Measurements from ENCODE around the gene MED25. TPM values are rescaled to one million over a fixed set of nuclear protein-coding genes. Genes with fewer than 3 reads are reported as not detected.

MED25 gene
- total and polyA plus RNA-seq, 2 of the 8 experiments (the other 6 are each of a cell fraction or from before 2014, with no cell fraction given): 21.6 to 71.4 TPM

- no peak overlapping the region for H2AFZ ChIP-seq (ENCODE audit: low read length)
- no peak overlapping the region for H2BK120ac ChIP-seq (replicated peaks; ENCODE audit: low read depth, low read length)
- no peak overlapping the region for H3K18ac ChIP-seq (ENCODE audit: extremely low read depth, low read length)
- no peaks in the 10 kb centered on the region for H3K9me3 ChIP-seq (ENCODE audit: insufficient read depth in 2 of 2, low read depth in 1 of 2, low read length in 1 of 2)
- H3K79me1 ChIP-seq (ENCODE audit: low read depth, low read length): peaks cover 3% of the 10 kb centered on the region
- H2BK15ac ChIP-seq (ENCODE audit: low read length): no peak overlapping the region
- no peak overlapping the region for H3K4ac ChIP-seq (replicated peaks; ENCODE audit: insufficient read length, low read depth, low read length)
- H3K4me2 ChIP-seq (ENCODE audit: insufficient read depth in 1 of 2, low read depth in 2 of 2, low read length in 2 of 2): no peak overlapping the region
- DNase-seq (ENCODE audit: low read depth in 1 of 2, low spot score in 2 of 2): no peak
- peaks cover 5 to 24% (median 11%) of the 10 kb centered on the region in 4 experiments; a peak in 6 of 8 replicates for H3K36me3 ChIP-seq (ENCODE audit: control insufficient read depth in 2 of 4, insufficient read depth in 4 of 4, low read length in 3 of 4)
- H3K56ac ChIP-seq (replicated peaks; ENCODE audit: insufficient read length, low read depth, low read length): no peak overlapping the region
- peak overlapping the region; percentile 35; the same call in 1 of the 2 replicates for H2BK5ac ChIP-seq (ENCODE audit: low read depth, low read length)
- no peaks in the 10 kb centered on the region; a peak in 1 of 4 replicates for H3K79me2 ChIP-seq (ENCODE audit: control insufficient read depth in 1 of 2, insufficient read depth in 2 of 2, low read length in 2 of 2)
- H2BK20ac ChIP-seq (ENCODE audit: low read length): no peak overlapping the region
- H3K27me3 ChIP-seq (replicated peaks in 1 of 4; ENCODE audit: control insufficient read depth in 3 of 4, extremely low read depth in 1 of 4, insufficient read depth in 3 of 4, low read length in 3 of 4): no peaks in the 10 kb centered on the region
- no peaks in the 10 kb centered on the region; the same call in 1 of the 2 replicates for H3K23me2 ChIP-seq (ENCODE audit: low read depth, low read length)
- no peak overlapping the region for H4K91ac ChIP-seq (replicated peaks; ENCODE audit: insufficient read length, low read length)
- H3K27ac ChIP-seq (ENCODE audit: low read depth, low read length): no peak overlapping the region
- H3K4me3 ChIP-seq (ENCODE audit: extremely low read depth in 1 of 4, insufficient read depth in 2 of 4, low read depth in 3 of 4, low read length in 4 of 4): no peak overlapping the region
- WGBS, 2 experiments (ENCODE audit: extremely low coverage in 1 of 2, insufficient coverage in 1 of 2, insufficient read length in 1 of 2, insufficient replicate concordance in 2 of 2, low coverage in 1 of 2, low lambda C conversion rate in 2 of 2, missing lambda C conversion rate in 1 of 2): 93% methylated on average over 10 of the region's 10 CpGs; no CpG with 5 or more reads in 1 of the 2 experiments
- POLR2A ChIA-PET (ENCODE audit: partially characterized antibody): interaction anchor here (0.8 to 1.4 kb wide), 2 partner anchors 16 to 98 kb away, joined by 3 read pairs; partner anchors contain the start of gene CPT1C
- no peak for FAIRE-seq
- H2AK5ac ChIP-seq (ENCODE audit: low read depth, low read length): no peak overlapping the region
- CTCF ChIA-PET (ENCODE audit: partially characterized antibody): interaction anchor here (0.6 to 1.0 kb wide), 3 partner anchors 12 to 38 kb away, joined by 3 to 4 read pairs (median 3); no protein-coding TSS in a partner anchor
- H2BK12ac ChIP-seq (ENCODE audit: low read depth, low read length): no peak overlapping the region
- H4K5ac ChIP-seq (ENCODE audit: insufficient read length, low read depth, low read length): no peak overlapping the region
- no peak overlapping the region for H4K8ac ChIP-seq (ENCODE audit: extremely low read depth, insufficient read depth, low read length)
- no peak overlapping the region for H3K14ac ChIP-seq (ENCODE audit: insufficient read length)
- H4K20me1 ChIP-seq (replicated peaks in 1 of 2; ENCODE audit: control insufficient read depth in 1 of 2, insufficient read depth in 2 of 2, low read length in 2 of 2): peaks cover 2 to 10% of the 10 kb centered on the region in 2 experiments
- H3K23ac ChIP-seq (ENCODE audit: insufficient read length): no peak overlapping the region
- H3K9ac ChIP-seq (replicated peaks in 1 of 4; ENCODE audit: extremely low read depth in 1 of 4, low read depth in 3 of 4, low read length in 3 of 4): no peak overlapping the region
- no peaks in the 10 kb centered on the region for H3K4me1 ChIP-seq (replicated peaks in 1 of 4; ENCODE audit: control insufficient read depth in 3 of 4, insufficient read depth in 4 of 4, low read length in 3 of 4)
- TF ChIP-seq SP2 (IDR thresholded peaks at IDR 0.05; ENCODE audit: low read length): no peak
- no peak for TF ChIP-seq BACH1 (IDR thresholded peaks at IDR 0.05; ENCODE audit: low read length)
- TF ChIP-seq HDAC6 (IDR thresholded peaks at IDR 0.05; ENCODE audit: low read depth, low read length): no peak
- no peak for TF ChIP-seq BRCA1 (IDR thresholded peaks at IDR 0.05; ENCODE audit: low read depth, low read length)
- no peak for TF ChIP-seq CTBP2 (IDR thresholded peaks at IDR 0.05; ENCODE audit: borderline replicate concordance, insufficient read depth, insufficient read length, low read length)
- no peak for TF ChIP-seq USF2 (IDR thresholded peaks at IDR 0.05; ENCODE audit: low read length)
- TF ChIP-seq SP1 (IDR thresholded peaks at IDR 0.05; ENCODE audit: low read depth, low read length): no peak
- TF ChIP-seq POLR2A (IDR thresholded peaks at IDR 0.05; ENCODE audit: control extremely low read depth in 1 of 2, low read depth in 2 of 2, low read length in 2 of 2): no peak
- no peak for TF ChIP-seq SUZ12 (IDR thresholded peaks at IDR 0.05; ENCODE audit: low read length)
- no peak for TF ChIP-seq CREB1 (IDR thresholded peaks at IDR 0.05)
- TF ChIP-seq PHF8 (conservative IDR thresholded peaks at IDR 0.05; ENCODE audit: low read depth, low read length): no peak
- no peak for TF ChIP-seq CHD2 (IDR thresholded peaks at IDR 0.05; ENCODE audit: low read length)
Observed at GRCh38 chr19:49788857-49789256, 29.2 kb upstream of the MED25 start.
